ENCODE measurements around the gene KRT77. TPM values are rescaled to one million over a fixed set of nuclear protein-coding genes. Genes with fewer than 3 reads are reported as not detected.

KRT77 gene
- total RNA-seq, 4 donors from 2014 or later, result not detected

- no peak for DNase-seq
- intact Hi-C loops (cut with DNase I; ENCODE audit: low total_unique reads), result no loop called here
- TF ChIP-seq POLR2AphosphoS5 (IDR thresholded peaks at IDR 0.05) (no peak), EP300 (IDR thresholded peaks at IDR 0.05; ENCODE audit: low read depth) (no peak), CTCF (IDR thresholded peaks at IDR 0.05) (no peak), POLR2A (IDR thresholded peaks at IDR 0.05) (no peak)
Observed at GRCh38 chr12:52688481-52688880, 14.8 kb downstream of the KRT77 start.

GRCh38 chr12:52687497-52688385, 15.6 kb downstream of the KRT77 start:
- 42 to 60% methylated on average over 4 to 8 of the region's 8 CpGs for WGBS, 2 donors (ENCODE audit: low coverage in 1 of 2)
- peaks cover 38% of the 10 kb centered on the region for H3K27me3 ChIP-seq
- peaks cover 0 to 11% (median 8%) of the 10 kb centered on the region in 4 donors for H3K4me1 ChIP-seq
- intact Hi-C loops (cut with DNase I; ENCODE audit: low total_unique reads) (no loop called here), in situ Hi-C loops (cut with MboI; ENCODE audit: low pct_ligation_motif_present in 1 of 4, low pct_unique_long_range_greater_than_20kb in 1 of 4, low sequenced_read_pairs in 3 of 4) (no loop called here)
- no peak for TF ChIP-seq EP300 (IDR thresholded peaks at IDR 0.05; ENCODE audit: low read depth)
- no peak for TF ChIP-seq POLR2A (IDR thresholded peaks at IDR 0.05)
- no peak for TF ChIP-seq POLR2AphosphoS5 (IDR thresholded peaks at IDR 0.05)
- TF ChIP-seq CTCF (IDR thresholded peaks at IDR 0.05), result no peak
- H3K4me3 ChIP-seq, result no peak overlapping the region
- peak; percentile 22 for DNase-seq
- no peaks in the 10 kb centered on the region for H3K9me3 ChIP-seq
- H3K27ac ChIP-seq, result no peak overlapping the region
- H3K36me3 ChIP-seq, result no peaks in the 10 kb centered on the region

More at GRCh38 chr12:52688481-52688880, 14.8 kb downstream of the KRT77 start:
- Histone ChIP-seq H3K27ac (no peak overlapping the region), H3K27me3 (peaks cover 46% of the 10 kb centered on the region), H3K9me3 (no peaks in the 10 kb centered on the region), H3K4me1 (peaks cover 0 to 11% (median 8%) of the 10 kb centered on the region in 4 donors), H3K36me3 (no peaks in the 10 kb centered on the region), H3K4me3 (no peak overlapping the region)
- in situ Hi-C loops (cut with MboI; ENCODE audit: low pct_ligation_motif_present in 1 of 4, low pct_unique_long_range_greater_than_20kb in 1 of 4, low sequenced_read_pairs in 3 of 4), result no loop called here
- WGBS, 2 donors (ENCODE audit: low coverage in 1 of 2), result 40 to 81% methylated on average over 1 to 2 of the region's 2 CpGs

DNA sequence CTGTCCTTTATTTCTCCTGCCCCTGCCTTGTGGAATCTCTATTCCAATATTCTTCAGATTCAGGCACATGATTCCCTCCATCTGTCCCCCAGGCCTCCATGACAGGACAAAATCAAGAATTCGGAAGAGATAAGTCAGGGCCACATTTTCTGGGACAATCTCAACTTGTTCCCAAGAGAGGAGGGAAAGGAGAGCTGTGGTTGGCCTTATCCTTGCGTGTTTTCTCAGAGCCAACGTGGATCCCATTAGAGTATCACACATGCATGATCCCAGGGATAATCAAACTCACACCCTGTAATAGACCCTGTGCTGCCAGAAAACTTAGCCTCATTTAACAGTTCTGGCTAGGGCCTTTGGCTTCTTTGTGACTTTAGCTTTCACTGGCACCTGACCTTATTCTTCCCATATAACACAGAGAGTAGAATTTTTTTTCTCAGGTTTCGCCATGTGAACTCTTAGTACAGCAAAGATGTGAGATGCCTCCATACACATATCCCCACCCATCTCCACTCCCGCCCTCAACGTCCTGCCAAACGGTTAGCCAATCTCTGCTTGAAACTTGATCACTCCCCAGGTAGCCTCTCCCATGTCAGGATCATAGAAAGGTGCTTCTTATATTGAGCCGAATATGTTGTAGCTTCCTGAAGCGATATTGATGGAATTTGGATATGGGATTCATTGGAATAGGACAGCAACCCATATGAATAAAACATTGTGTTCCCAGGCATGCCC, 16.4 kb downstream of the KRT77 start:
- Histone ChIP-seq H3K36me3 (no peaks in the 10 kb centered on the region), H3K4me3 (no peak overlapping the region), H3K9me3 (no peaks in the 10 kb centered on the region), H3K27me3 (peaks cover 30% of the 10 kb centered on the region), H3K27ac (no peak overlapping the region), H3K4me1 (peaks cover 0 to 11% (median 8%) of the 10 kb centered on the region in 4 donors)
- DNase-seq, result no peak
- in situ Hi-C loops (cut with MboI; ENCODE audit: low pct_ligation_motif_present in 1 of 4, low pct_unique_long_range_greater_than_20kb in 1 of 4, low sequenced_read_pairs in 3 of 4), result no loop called here
- intact Hi-C loops (cut with DNase I; ENCODE audit: low total_unique reads), result no loop called here
- TF ChIP-seq POLR2A (IDR thresholded peaks at IDR 0.05) (no peak), EP300 (IDR thresholded peaks at IDR 0.05; ENCODE audit: low read depth) (no peak), CTCF (IDR thresholded peaks at IDR 0.05) (no peak), POLR2AphosphoS5 (IDR thresholded peaks at IDR 0.05) (no peak)
- WGBS, 2 donors (ENCODE audit: low coverage in 1 of 2), result 79 to 100% methylated on average over 1 to 9 of the region's 9 CpGs

GRCh38 chr12:52686063-52686462, 17.3 kb downstream of the KRT77 start:
- intact Hi-C loops (cut with DNase I; ENCODE audit: low total_unique reads) (no loop called here), in situ Hi-C loops (cut with MboI; ENCODE audit: low pct_ligation_motif_present in 1 of 4, low pct_unique_long_range_greater_than_20kb in 1 of 4, low sequenced_read_pairs in 3 of 4) (no loop called here)
- no peaks in the 10 kb centered on the region for H3K9me3 ChIP-seq
- no peak overlapping the region for H3K4me3 ChIP-seq
- peaks cover 22% of the 10 kb centered on the region for H3K27me3 ChIP-seq
- no peak overlapping the region for H3K27ac ChIP-seq
- H3K4me1 ChIP-seq, result peaks cover 0 to 7% (median 5%) of the 10 kb centered on the region in 4 donors
- WGBS, 2 donors (ENCODE audit: low coverage in 1 of 2), result 65 to 67% methylated on average over 1 to 3 of the region's 3 CpGs
- no peak for TF ChIP-seq POLR2AphosphoS5 (IDR thresholded peaks at IDR 0.05)
- no peak for TF ChIP-seq POLR2A (IDR thresholded peaks at IDR 0.05)
- no peak for TF ChIP-seq EP300 (IDR thresholded peaks at IDR 0.05; ENCODE audit: low read depth)
- no peak for TF ChIP-seq CTCF (IDR thresholded peaks at IDR 0.05)
- H3K36me3 ChIP-seq, result no peaks in the 10 kb centered on the region
- peak; percentile 34 for DNase-seq

Measured in transverse colon (tissue), 4 donors.